ENCODE measurements around the gene SPO11. TPM values are rescaled to one million over a fixed set of nuclear protein-coding genes. Genes with fewer than 3 reads are reported as not detected.

The SPO11 gene, protein sequence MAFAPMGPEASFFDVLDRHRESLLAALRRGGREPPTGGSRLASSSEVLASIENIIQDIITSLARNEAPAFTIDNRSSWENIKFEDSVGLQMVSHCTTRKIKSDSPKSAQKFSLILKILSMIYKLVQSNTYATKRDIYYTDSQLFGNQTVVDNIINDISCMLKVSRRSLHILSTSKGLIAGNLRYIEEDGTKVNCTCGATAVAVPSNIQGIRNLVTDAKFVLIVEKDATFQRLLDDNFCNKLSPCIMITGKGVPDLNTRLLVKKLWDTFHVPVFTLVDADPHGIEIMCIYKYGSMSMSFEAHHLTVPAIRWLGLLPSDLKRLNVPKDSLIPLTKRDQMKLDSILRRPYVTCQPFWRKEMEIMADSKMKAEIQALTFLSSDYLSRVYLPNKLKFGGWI
- polyA plus RNA-seq (2014; cell fraction: cytosol; rRNA removed): not detected in 2 replicates
- not detected in 2 replicates for polyA plus RNA-seq (2014; cell fraction: nucleus; rRNA removed)

DNA sequence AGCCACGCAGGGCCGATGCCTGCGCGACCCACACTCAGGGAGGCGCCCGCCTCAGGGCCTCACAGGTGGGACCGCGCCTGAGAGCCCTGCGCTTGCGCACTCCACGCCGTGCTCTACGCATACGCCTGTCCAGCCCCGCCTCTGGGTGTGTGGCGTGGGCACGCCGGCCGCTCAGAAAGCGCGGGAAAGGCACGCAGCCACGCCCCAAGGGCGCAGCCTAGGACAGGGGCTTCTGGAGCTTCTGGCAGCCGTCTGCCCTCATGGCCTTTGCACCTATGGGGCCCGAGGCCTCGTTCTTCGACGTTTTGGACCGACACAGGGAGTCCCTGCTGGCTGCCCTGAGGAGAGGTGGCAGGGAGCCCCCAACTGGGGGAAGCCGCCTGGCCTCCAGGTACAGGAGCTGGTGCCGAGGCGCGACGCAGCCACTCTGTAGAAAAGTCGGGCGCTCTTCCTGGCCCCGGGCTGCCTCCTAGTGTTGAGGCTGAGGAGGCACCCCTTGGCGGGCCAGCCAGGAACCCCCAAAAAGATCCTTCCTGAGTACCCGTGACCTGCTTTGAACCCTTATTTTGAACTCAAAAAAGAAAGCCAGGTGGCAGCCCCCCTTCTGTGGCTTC, at the start of gene SPO11:
Gene SPO11 (plus strand): TSS at position 196 of the 614 bp plus-strand sequence. CDS start 65 bp downstream, at position 261.
- DNase-seq (ENCODE audit: low spot score): no peak

DNA sequence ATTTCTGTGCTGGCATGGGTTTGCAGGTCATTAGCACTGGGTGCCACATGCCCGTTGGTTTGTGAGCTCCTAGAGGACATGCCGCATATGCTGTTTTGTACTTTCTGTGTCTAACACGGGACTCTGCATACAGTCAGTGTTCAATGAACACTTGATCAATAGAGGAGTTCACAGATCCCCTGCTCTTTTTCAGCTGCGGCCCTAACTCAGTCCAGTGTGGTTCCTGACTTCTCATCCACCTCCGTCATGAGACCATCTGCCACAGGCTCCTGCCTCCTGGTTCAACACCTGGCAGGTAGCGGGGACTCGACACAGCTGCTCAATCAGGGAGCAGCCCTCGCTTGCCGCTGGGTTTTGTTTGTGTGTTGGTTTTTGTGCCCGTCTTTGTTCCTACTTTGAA, 49.4 kb upstream of the SPO11 start:
- no peak for DNase-seq (ENCODE audit: low spot score)

DNA sequence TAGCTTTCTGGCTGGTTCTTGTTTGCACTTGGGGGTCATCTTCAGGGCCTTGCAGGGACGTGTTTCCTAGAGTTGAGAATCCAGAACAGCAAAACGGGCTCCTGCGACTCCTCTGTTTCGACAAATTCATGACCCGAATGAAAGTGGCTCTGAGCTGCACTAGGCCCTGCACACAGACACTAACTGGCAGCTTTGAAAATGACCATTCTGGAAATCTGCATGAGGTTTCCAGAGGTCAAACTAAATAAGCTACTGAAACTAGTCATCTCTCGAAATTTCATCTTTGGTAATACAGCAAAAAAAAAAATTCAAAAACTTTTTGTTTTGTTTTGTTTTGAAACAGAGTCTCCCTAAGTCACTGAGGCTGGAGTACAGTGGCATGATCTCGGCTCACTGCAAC, 47.7 kb upstream of the SPO11 start:
- DNase-seq (ENCODE audit: low spot score): no peak

DNA sequence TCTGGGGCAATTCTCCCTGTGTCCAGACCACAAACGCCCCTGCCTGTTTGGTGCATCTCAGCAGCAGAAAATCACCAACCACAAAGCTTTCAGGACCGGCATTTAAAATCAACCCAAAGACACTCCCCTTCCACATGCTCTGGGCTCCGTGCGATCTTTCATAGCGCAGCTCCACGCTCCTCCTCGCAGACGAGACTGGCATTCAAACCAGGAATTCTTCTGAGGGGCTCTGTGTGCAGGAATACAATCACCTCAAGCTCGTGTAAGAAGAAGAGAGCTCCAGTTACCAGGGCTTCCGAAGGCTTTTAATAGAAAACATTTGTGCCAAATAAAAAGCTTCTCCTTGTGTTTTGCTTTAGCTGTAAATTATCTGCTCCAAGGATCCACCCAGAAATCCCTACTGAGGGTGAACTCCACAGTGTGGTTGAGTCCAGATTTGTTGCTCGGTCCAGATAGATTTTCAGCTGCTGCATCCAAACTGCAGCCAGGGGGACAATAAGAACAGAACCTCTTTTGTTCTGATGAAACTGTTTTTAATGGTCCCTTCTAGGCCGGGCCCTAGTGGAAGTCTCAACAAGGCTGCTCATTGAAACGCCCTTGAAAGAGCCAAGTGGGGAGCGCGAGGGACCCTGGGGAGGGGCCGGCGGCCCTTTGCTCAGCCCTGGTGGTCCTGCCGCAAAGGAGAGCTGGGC, 46.8 kb upstream of the SPO11 start:
- no peak for DNase-seq (ENCODE audit: low spot score)

DNA sequence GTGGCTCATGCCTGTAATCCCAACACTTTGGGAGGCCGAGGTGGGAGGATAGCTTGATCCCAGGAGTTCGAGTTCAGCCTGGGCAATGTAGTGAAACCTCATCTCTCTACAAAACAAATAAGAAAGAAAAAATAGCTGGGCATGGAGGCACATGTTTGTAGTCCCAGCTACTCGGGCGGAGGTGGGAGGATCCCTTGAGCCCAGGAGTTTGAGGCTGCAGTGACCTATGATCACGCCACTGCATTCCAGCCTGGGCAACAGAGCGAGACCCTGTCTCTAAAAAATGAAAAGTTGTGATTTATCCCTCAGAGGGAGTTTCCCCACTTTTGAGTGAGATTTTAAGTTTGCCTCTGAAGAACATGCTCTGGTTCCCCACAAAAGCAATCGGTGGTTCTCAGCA, 45.7 kb upstream of the SPO11 start:
- no peak for DNase-seq (ENCODE audit: low spot score)

DNA sequence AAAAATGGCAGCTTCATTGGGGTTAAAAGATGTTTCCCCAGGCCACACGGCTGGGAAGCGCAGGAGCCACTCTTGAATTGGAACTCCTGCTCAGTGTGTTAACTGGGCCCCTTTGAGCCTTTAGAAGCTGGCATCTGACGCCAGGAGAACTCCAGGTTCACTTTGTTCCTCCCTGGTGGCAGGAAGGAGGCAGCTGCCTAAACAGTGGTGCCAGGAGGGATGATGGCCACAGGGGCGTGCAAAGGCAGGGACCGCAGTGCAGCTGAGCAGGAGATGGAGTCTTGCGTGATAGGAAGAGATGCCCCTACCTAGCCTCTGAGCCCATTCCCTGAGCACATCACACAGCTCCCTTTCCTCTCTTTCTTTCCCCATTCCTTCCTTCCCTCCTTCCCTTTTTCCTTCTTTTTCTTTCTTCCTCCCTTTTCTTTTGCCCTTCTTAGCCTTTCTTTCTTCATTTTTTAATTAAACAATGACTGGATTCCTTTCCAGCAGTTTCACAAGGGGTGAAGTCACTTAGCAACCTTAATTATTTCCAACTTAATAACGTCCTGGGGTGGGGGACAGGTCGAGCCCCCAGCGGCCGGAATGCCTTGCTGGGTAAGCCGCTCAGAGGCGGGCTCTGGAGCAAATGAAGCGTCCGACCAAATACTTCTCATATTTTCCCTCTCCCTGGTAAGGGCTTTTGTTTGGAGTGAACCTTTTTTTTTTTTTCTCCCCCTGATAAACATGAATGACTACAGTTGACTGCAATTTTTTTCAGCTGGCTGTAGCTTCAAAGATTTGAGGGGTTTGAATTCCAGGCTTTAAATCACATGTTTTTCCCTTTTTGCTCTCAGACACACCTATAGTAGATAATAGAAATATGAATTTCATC, 42.4 kb upstream of the SPO11 start:
- no peak for DNase-seq (ENCODE audit: low spot score)

DNA sequence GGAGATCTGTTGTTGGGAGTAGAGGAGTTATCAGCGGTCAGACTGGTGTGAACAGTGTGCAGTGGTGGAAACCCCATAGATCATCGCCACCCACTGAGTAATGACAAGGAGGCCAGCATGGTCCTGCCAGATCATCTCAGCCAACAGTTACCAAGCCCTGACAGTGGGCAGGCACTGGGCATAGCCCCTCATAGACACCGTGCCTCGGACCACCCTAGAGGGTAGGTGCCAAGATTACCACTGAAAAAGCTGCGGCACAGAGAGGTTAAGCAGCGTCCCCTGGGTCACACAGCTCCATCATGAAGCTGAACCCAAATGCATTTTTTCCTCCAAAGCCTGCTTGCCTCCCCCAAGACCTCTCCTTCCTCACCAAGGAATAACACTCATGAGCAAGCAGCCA, 41.7 kb upstream of the SPO11 start:
- DNase-seq (ENCODE audit: low spot score): no peak

DNA sequence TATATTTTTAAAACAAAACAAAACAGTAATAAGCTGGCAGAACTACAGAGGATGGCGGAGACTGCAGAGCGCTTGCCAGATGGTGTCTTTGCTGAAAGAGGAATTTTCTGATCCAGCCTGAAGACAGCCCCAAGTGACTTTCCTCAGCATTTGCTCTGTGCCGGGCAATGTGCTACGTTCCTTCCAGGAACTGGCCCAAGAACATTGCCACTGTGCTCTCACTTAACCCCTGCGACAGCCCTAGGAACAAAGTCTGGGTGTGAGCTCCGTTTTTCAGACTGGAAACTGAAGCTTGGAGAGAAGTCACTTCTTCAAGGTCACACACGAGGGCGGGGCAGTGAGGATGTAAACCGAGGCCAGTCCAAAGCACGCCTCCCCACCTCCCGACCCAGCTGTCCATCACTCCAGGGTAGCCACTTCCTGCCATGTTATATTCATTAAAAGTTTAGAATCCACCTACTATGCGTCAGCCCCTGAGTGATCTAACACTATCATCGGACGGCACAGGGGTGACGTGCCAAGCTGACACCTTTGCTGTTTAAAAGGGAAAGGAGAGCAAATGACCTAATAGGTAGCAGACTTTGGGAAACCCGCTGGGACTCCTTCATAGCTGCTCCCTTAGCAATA, 40.8 kb upstream of the SPO11 start:
- no peak for DNase-seq (ENCODE audit: low spot score)

DNA sequence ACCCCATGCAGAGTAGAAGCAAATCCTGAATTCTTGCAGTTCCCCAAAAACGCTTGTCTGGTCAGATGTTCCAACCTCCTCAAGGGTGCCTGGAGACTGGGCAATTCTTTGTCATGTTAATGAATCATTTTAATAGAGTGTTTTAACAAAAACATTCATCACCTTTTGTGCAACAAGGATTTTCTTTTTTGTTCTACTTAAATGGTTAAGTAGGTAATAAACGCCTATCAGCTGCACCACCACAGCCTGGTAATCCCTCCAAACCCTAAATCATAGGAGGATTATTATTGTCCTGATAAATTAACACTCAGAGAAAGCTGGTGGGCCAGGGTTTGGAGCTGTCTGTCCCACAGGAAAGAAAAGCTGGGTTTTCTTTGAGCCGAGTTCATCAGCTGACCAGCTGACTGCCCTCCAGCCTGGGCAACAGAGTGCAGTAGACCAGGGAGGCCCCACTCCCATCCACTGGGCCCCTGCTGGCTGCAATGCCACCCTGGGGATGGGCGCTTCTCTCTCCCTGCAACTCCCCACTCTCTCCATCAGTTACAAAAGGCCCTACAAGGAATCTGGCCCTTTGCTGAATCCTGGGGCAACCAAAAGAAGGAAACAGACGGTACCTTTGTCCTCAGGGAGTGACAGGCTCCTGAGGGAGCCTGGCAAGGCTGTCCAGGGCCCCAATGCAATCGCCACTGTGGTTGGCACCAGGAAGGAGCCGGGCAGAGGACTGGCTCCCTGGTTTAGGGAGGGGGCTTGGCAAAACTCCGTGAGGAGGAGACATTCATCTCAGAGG, 40.0 kb upstream of the SPO11 start:
- no peak for DNase-seq (ENCODE audit: low spot score)

DNA sequence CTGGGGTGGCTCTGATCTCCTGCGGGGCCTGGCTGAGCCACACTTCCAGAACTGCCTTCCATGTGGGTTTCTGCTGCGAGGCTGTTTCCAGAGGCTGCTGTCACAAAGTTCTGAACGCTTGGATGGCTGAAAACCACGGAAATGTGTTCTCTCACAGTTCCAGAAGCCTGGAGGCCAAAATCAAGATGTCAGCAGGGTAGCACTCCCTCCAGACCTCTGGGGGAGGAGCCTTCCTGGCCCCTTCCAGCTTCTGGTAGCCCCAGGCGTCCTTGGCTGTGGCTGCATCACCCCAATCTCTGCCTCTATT, 39.5 kb upstream of the SPO11 start:
- no peak for DNase-seq (ENCODE audit: low spot score)

DNA sequence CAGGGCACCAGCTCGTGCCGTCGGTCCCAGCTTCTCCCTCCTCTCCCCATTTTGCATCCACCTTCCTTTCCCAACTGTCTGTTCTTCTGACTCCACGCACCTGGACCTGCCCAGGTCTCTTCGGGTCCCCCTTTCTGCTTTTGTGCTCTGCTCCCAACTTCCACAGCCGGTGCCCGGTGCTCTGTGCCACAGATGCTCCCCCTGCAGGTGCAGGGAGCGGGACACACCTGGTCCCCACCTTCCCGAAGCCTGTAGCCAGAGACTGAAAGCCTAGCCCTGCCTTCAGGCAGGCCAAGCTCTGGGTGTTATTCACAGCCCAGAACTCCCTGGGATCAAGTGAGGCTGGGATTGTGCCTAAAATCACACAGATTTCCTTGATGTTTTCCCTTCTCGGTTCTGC, 38.6 kb upstream of the SPO11 start:
- no peak for DNase-seq (ENCODE audit: low spot score)

DNA sequence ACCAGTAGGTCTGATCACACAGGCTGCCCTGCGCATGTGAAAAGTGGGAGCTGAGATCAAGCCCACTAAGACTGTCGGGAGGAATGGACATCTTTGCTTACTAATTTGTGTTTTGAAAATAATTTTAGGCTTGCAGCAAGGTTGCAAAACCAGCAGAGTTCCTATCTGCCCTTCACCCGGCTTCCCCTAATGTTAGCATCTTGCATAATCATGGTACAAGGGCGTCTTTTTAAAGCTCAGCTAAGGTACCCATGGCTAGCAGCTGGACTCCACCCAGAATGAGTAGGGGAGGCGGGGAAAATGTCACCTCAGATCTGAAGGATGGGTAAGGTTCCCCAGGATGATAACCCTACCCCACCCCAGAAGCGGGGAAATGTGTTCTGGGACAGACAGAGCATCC, 37.9 kb upstream of the SPO11 start:
- no peak for DNase-seq (ENCODE audit: low spot score)

DNA sequence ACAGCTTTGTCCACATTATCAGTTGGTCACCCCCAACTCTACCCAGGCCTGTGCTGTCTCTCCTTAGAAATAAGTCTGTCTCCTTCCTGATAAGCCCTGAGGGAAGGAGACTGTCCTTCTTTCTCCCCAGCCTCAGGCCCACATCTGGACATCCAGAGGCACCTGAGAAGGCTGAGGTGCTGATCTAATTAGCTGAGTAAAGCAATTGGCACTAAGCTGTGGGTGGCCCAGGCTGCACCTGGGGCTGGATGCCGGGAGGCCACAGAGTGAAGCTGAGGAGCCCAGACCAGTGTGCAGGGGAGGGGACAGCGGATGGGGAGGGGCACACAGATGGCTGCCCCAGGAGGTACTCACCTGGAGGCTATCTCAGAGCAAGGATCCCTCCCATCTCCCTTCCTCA, 37.0 kb upstream of the SPO11 start:
- DNase-seq (ENCODE audit: low spot score): no peak

DNA sequence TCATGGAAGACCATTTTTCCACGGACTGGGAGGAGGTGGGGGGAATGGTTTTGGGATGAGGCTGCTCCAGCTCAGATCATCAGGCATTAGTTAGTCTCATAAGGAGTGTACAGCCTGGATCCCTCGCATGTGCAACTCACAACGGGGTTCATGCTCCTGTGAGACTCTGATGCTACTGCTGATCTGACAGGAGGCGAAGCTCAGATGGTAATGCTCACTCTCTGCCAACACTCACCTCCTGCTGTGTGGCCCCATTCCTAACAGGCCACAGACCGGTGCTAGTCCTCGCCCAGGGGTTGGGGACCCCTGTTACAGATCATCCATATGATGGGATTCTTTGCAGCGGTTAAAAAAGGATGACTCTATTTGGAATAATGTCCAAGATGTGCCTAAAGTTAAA, 35.6 kb upstream of the SPO11 start:
- no peak for DNase-seq (ENCODE audit: low spot score)

DNA sequence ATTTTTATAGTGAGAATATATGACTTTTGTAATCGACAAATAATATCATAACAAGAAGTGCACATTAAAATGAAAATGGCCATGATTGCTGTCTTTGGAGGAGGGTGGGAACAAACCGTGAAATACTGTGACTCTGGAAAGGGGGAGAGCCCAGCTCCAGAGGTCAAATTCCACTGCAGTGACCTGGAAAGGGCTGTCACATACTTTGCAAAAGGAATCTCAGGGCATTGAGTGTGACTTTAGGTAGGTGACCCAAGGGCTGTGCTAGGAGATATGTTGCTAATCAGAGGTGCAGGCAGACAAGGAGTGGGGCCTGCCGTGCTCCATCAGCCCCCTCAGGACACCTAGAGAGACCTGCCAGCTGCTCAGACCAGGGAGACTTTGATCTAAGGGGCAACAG, 35.1 kb upstream of the SPO11 start:
- DNase-seq (ENCODE audit: low spot score): no peak

DNA sequence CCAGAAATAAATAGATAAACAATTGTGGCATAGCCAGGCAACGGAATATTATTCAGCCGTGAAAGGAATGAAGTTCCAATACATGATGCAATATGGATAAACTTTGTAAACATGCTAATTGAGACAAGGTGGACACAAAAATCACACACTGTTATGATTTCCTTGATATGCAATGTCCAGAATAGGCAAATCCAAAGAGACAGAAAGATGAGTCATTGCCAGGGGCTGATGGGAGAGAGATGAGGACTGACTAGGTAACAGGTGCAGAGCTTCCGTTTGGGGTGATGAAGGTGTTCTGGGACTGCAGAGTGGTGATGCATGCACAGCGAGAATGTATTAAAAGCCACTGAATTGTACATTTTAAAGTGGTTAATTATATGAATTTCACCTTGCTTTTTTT, 31.1 kb upstream of the SPO11 start:
- DNase-seq (ENCODE audit: low spot score): no peak

DNA sequence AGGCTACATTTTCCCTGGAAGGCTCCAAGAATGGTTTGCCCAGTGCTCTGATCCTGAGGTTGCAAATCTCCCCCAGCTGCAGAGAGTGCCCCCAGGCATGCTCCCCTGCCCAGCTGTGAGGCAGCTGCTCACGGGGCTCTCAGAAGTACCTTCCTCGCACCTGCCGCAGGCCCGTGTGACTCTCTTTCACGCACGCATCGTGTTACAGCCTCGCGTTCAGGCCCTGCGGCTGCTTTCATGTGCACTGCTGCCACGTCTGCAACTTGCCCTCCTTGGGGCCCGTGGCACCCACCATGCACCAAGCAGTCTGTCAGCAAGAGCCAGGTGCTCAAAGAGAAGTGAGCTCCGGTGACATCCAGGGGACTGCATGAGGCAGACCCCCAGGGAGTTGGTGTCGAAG, 28.6 kb upstream of the SPO11 start:
- DNase-seq (ENCODE audit: low spot score): no peak

DNA sequence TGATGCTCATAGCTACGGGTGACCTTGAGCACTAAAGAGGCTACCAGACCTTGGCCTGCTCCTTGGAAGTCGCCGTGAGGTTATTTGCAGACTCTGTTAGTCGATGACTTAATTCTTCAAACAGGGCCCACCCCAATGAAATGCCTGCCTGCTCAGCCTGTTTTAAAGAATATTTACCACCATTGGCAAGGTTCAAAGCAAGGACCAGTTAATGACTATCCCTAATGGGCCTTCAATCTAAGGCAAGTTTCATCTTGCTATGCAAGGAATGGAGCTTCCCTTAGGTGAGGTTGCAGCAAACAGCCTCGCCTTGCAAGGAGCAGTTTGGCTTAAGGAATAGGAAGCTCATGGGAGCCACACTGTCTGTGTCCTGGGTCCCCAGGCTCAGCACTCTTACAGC, 22.9 kb upstream of the SPO11 start:
- DNase-seq (ENCODE audit: low spot score): no peak

DNA sequence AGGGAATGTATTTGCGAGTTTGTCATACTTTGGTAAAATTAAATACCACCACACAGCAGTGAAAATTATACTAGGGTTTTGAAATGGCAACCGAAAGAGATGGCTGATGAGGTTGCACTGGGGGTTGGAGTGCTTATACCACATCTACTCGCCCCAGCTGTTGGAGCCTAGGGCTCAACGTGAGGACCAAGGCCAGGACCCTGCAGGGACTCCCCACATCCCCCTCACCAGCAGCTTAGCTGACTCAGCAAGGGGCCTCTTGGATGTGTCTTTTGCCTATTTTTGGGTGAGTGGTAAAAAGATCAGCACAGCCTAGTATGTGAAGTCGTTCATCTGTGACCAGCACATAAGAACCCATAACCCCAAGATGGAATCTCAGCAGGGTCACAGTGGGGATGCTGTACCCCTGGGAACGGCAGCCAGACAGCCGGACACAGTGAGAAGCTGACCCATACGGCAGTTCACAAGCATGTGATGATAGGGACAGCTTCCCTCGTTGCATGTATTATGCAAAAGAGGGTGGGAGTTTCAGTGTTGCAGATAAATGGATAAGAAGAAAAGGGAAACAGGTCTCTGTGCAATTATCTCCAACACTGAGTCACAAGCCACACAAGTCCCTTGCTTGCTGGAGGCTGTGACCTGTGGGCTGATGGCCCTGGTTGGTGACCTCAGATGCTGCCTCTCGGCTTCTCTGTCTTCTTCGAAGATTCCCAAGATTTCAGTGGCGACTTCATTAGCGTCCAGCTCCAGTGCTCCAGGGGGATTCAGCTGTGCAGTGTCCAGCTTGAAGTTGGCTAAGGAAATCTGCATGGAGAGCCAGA, 20.9 kb upstream of the SPO11 start:
- DNase-seq (ENCODE audit: low spot score): no peak
